Erythroblast (primary cell): ENCODE results near the gene BEND2.

ENCODE experiments used
- DNase-seq, 2 experiments: peaks; one replicate each; lab custom pipeline; 2025; lab: John Stamatoyannopoulos, UW
- GATA1 ChIP-seq: IDR thresholded peaks from 2 replicates; pipeline ENCODE4 v1.6.1; 2011; ENCODE audit warnings: low read depth, mild to moderate bottlenecking, control low read depth, low read length, moderate library complexity
- POLR2A ChIP-seq: IDR thresholded peaks from 2 replicates; pipeline ENCODE4 v1.6.1; 2011; ENCODE audit warnings: mild to moderate bottlenecking, low read length

The BEND2 gene

DNA sequence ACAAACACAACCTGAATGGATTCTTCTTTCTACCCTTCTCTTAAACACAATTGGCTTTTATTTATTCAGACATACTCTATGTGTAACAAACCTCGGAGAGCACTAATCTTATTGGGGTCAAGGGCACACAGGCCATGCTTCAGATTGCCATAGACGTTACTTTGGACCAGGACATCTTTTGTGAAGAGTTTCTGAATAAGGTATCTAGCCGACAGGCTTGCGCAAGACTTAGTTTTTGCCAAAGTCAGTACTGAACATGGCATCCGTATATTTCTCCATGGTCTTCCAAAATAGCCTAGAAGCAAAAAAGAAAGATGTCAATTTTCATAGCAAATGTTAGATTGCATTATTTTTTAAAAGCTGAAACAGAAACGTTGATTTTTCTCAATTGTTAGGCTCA is 49.8 kb downstream of the BEND2 start:
- TF ChIP-seq GATA1, result no peak
- no peak for TF ChIP-seq POLR2A
- no peak for DNase-seq

- TF ChIP-seq GATA1, result no peak
- no peak for TF ChIP-seq POLR2A
- DNase-seq, result no peak
Observed at GRCh38 chrX:18166068-18166467, 54.6 kb downstream of the BEND2 start.

GRCh38 chrX:18160369-18160768 is 60.3 kb downstream of the BEND2 start:
- DNase-seq, result no peak
- TF ChIP-seq POLR2A (no peak), GATA1 (no peak)

- DNase-seq, result no peak
- TF ChIP-seq GATA1 (no peak), POLR2A (no peak)
Observed at GRCh38 chrX:18158963-18159362, 61.7 kb downstream of the BEND2 start.

- peak; percentile 19 to 28 for DNase-seq
- TF ChIP-seq POLR2A (no peak), GATA1 (no peak)
Observed at GRCh38 chrX:18151649-18152048, 69.0 kb downstream of the BEND2 start.

DNA sequence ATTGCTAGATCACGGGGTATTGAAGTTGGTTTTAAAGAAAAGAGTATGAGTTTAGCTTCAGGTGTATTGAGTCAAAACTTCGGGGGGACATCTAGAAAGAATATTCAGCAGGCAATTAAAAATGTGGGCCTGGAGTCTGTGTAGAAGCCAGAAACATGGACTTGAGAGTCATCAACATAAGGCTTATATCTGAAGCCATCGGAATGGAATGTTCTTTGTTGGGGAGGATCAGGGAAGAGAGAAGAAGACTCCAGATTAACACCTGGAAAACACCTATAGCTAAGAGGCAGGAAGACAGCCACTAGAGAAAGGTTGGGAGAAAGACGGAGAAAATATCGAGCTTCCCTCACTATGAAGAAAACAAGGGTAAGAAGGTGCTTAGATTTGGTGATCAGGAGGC is 69.5 kb downstream of the BEND2 start:
- DNase-seq, result no peak
- no peak for TF ChIP-seq POLR2A
- TF ChIP-seq GATA1, result no peak

DNA sequence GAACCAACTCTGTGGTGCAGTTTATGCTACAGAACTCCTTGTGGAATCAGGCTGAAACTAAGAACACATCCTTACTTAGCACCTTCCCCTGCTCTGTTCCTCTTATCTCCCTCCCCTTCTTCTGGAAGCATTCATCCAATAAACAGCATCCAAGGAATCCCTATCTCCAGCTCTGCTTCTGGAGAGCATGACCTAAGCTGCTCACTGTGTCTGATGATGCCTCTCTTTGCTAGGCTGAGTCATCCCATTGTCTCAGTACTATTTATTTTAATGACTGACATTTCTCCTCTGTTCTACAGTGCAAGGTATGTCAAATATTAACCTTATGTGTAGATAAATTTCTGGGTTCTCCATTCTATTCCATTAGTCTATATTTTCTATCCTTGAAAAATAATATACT is 71.2 kb downstream of the BEND2 start:
- no peak for DNase-seq
- TF ChIP-seq GATA1, result no peak
- TF ChIP-seq POLR2A, result no peak

GRCh38 chrX:18146954-18147353 is 73.7 kb downstream of the BEND2 start:
- peak; percentile 32 to 37 for DNase-seq
- TF ChIP-seq GATA1 (no peak), POLR2A (no peak)

- TF ChIP-seq POLR2A (no peak), GATA1 (no peak)
- DNase-seq, result no peak
Observed at GRCh38 chrX:18146009-18146408, 74.7 kb downstream of the BEND2 start.

- no peak for TF ChIP-seq GATA1
- no peak for TF ChIP-seq POLR2A
- DNase-seq, result no peak
Observed at GRCh38 chrX:18136816-18137215, 83.9 kb downstream of the BEND2 start.

- DNase-seq, result no peak
- TF ChIP-seq GATA1, result no peak
- TF ChIP-seq POLR2A, result no peak
Observed at GRCh38 chrX:18133605-18134004, 87.1 kb downstream of the BEND2 start.

DNA sequence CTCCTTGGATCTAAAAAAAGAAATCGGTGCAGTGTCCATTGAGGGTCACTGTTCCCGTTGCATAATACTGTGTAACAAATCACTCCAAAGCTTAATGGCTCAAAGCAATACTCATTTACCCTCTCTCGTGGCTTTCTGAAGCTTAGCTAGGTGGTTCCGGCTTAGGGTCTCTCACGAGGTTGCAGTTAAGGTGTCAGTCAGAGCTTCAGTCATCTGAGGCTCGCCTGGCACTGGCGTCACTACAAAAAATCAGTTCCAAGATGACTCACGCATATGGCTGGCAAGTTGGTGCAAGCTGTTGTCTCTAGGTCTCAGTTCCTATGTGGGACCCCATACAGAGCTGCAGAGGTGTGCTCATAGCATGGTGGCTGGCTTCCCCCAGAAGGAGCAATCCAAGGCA is 91.0 kb downstream of the BEND2 start:
- DNase-seq, result no peak
- no peak for TF ChIP-seq GATA1
- TF ChIP-seq POLR2A, result no peak

DNA sequence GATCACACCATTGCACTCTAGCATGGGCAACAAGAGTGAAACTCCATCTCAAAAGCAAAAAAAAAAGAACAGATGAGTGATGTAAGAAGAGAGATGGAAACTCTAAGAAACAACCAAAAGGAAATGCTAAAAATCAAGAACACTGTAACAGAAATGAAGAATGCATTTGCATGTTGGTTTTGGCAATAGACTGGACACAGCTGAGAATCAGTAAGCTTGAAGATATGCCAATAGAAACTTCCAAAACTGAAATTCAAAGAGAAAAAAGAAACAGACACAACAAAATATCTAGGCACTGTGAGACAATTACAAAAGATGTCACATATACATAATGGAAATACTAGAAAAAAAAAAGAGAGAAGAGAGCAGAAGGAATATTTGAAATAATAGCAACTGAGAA is 93.7 kb downstream of the BEND2 start:
- TF ChIP-seq POLR2A (no peak), GATA1 (no peak)
- DNase-seq, result no peak

- no peak for TF ChIP-seq POLR2A
- TF ChIP-seq GATA1, result no peak
- no peak for DNase-seq
Observed at GRCh38 chrX:18119856-18120255, 100.8 kb downstream of the BEND2 start.
